ENCODE data around the gene NCEH1. TPM values are rescaled to one million over a fixed set of nuclear protein-coding genes. Genes with fewer than 3 reads are reported as not detected.
"Not testable (repeated sequence)": the region's sequence is repeated elsewhere in the genome, so short reads cannot be mapped to it uniquely, and the experiment has no call there.

Gene NCEH1
- total and polyA plus RNA-seq, 2 experiments from 2014 or later = 4.7 to 10.5 TPM

- Histone ChIP-seq H3K4me2 (no peak overlapping the region), H3K79me2 (no peaks in the 10 kb centered on the region), H3K9me2 (replicated peaks; ENCODE audit: insufficient read depth) (no peaks in the 10 kb centered on the region), H3K9me3 (ENCODE audit: low read depth) (no peaks in the 10 kb centered on the region), H2AFZ (no peak overlapping the region), H3K27me3 (no peaks in the 10 kb centered on the region), H3K4me3 (no peak overlapping the region), H4K20me1 (ENCODE audit: insufficient read depth, poor library complexity, severe bottlenecking) (no peaks in the 10 kb centered on the region), H3K36me3 (replicated peaks; ENCODE audit: insufficient read depth, low read depth) (no peaks in the 10 kb centered on the region), H3K4me1 (ENCODE audit: insufficient read depth) (no peaks in the 10 kb centered on the region), H3K27ac (no peak overlapping the region)
- WGBS (ENCODE audit: low lambda C conversion rate, missing lambda C conversion rate) = 91% methylated on average over 2 of the region's 2 CpGs
- TF ChIP-seq EZH2phosphoT487 (IDR thresholded peaks at IDR 0.05; ENCODE audit: low read depth, severe bottlenecking, unreplicated experiment) = no peak
- DNase-seq (ENCODE audit: low spot score) = no peak
Measured at GRCh38 chr3:172735014-172735413, 24.1 kb upstream of the NCEH1 start.

DNA sequence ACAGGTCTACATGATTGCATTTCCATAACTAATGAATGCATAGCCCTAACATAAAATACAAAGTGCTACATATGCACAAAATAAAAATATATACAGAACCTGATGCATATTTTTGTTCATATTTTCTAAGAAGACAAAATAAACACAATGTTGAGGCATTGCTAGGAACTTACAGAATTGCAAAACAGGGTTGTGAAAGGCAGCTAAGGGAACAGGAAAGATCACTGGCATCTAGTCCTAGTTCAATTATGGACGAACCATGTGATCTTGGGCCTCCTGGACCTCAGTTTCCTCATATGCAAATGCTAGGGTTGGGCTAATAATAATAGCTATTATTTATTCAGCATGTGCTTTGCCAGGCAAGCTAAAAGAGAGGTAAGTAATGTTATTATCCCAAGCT, 15.5 kb upstream of the NCEH1 start:
- H3K4me2 ChIP-seq = no peak overlapping the region

GRCh38 chr3:172722536-172723040, 11.7 kb upstream of the NCEH1 start:
- not testable (repeated sequence) for H3K79me2 ChIP-seq; DNase-seq (ENCODE audit: low spot score); H3K4me1 ChIP-seq (ENCODE audit: insufficient read depth); H3K27ac ChIP-seq; H3K4me2 ChIP-seq; H3K36me3 ChIP-seq (replicated peaks; ENCODE audit: insufficient read depth, low read depth); H4K20me1 ChIP-seq (ENCODE audit: insufficient read depth, poor library complexity, severe bottlenecking); H3K27me3 ChIP-seq; H3K4me3 ChIP-seq; H2AFZ ChIP-seq; H3K9me2 ChIP-seq (replicated peaks; ENCODE audit: insufficient read depth); H3K9me3 ChIP-seq (ENCODE audit: low read depth)
- WGBS (ENCODE audit: low lambda C conversion rate, missing lambda C conversion rate) = 86% methylated on average over 8 of the region's 8 CpGs

More for the DNA sequence above, 15.5 kb upstream of the NCEH1 start:
- H4K20me1 ChIP-seq (ENCODE audit: insufficient read depth, poor library complexity, severe bottlenecking) = no peaks in the 10 kb centered on the region
- no peaks in the 10 kb centered on the region for H3K79me2 ChIP-seq
- TF ChIP-seq CTCF (IDR thresholded peaks at IDR 0.05; ENCODE audit: poor library complexity) (no peak), EZH2 (IDR thresholded peaks at IDR 0.05; ENCODE audit: borderline replicate concordance) (no peak), EZH2phosphoT487 (IDR thresholded peaks at IDR 0.05; ENCODE audit: low read depth, severe bottlenecking, unreplicated experiment) (no peak)
- H2AFZ ChIP-seq = no peak overlapping the region
- no peaks in the 10 kb centered on the region for H3K27me3 ChIP-seq
- H3K36me3 ChIP-seq (replicated peaks; ENCODE audit: insufficient read depth, low read depth) = no peaks in the 10 kb centered on the region
- H3K9me3 ChIP-seq (ENCODE audit: low read depth) = no peaks in the 10 kb centered on the region
- no peak overlapping the region for H3K27ac ChIP-seq
- no peak overlapping the region for H3K4me3 ChIP-seq
- DNase-seq (ENCODE audit: low spot score) = no peak
- 85% methylated on average over 1 of the region's 1 CpG for WGBS (ENCODE audit: low lambda C conversion rate, missing lambda C conversion rate)
- no peaks in the 10 kb centered on the region for H3K9me2 ChIP-seq (replicated peaks; ENCODE audit: insufficient read depth)
- H3K4me1 ChIP-seq (ENCODE audit: insufficient read depth) = no peaks in the 10 kb centered on the region

DNA sequence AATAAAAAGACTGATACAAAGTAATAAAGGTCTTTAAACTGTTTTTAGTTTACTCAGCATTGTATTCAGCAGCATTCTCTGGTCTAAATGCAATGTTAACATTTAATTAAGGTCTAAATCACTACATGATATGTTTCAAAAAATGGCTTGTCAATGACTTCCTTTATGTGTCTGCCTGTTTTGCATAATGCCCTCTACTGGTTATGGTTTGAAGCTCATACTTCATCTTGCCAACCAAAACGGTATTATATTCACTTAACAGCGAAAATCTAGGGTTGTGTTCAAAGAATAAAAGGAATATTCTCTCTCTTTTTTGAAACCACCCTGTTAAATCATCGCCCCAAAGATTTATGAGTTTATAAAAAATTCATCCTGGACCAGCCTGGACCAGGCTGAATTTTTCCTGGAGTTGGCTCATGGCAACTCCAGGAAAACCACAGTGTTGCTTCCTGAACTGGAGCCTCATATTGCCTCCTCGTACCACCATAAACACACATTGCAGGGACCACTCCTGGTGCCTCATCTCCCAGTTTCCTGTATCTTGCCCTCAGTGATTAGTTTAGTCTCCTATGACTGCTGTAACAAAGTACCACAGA, 6.7 kb upstream of the NCEH1 start:
- Histone ChIP-seq H3K4me3 (no peak overlapping the region), H3K36me3 (replicated peaks; ENCODE audit: insufficient read depth, low read depth) (no peaks in the 10 kb centered on the region), H3K4me1 (ENCODE audit: insufficient read depth) (no peaks in the 10 kb centered on the region), H3K9me2 (replicated peaks; ENCODE audit: insufficient read depth) (no peaks in the 10 kb centered on the region), H3K27ac (no peak overlapping the region), H3K4me2 (no peak overlapping the region), H3K79me2 (no peaks in the 10 kb centered on the region), H2AFZ (no peak overlapping the region), H3K9me3 (ENCODE audit: low read depth) (peaks cover 3% of the 10 kb centered on the region), H4K20me1 (ENCODE audit: insufficient read depth, poor library complexity, severe bottlenecking) (no peaks in the 10 kb centered on the region), H3K27me3 (no peaks in the 10 kb centered on the region)
- WGBS (ENCODE audit: low lambda C conversion rate, missing lambda C conversion rate) = 83% methylated on average over 4 of the region's 4 CpGs
- DNase-seq (ENCODE audit: low spot score) = no peak
- TF ChIP-seq EZH2phosphoT487 (IDR thresholded peaks at IDR 0.05; ENCODE audit: low read depth, severe bottlenecking, unreplicated experiment) = no peak
- TF ChIP-seq CTCF (IDR thresholded peaks at IDR 0.05; ENCODE audit: poor library complexity) = peak; percentile 14
- no peak for TF ChIP-seq EZH2 (IDR thresholded peaks at IDR 0.05; ENCODE audit: borderline replicate concordance)
